ENCODE results near the gene PPARD. TPM values are rescaled to one million over a fixed set of nuclear protein-coding genes. Genes with fewer than 3 reads are reported as not detected.

PPARD gene
- total and polyA plus RNA-seq, 11 donors = 10.0 to 23.8 (median 13.8) TPM

DNA sequence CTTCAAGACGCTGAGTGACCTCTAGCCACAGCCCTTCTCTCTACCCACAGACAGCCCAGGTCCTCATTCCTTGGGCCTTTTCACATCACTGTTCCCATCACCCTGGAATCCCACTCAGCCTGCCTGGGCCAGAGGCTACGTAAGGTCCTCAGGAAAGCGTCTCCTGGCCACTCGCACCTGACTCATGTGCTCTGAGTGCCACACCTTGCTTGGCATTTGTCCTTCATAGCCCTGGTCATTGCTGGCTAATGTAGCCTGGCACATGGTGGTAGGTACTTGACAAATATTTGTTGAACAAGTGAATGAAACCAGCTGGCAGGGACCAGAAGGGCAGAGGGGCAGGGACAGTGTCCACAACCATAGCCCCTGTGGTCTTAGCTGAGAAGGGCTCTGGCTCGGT is 59.2 kb downstream of the PPARD start:
- WGBS, 4 donors = 86 to 97% (median 88%) methylated on average over 5 of the region's 5 CpGs
- H3K9me3 ChIP-seq = no peaks in the 10 kb centered on the region
- H3K4me1 ChIP-seq = peaks cover 0 to 21% (median 5%) of the 10 kb centered on the region in 12 donors
- intact Hi-C loops (cut with DNase I) = no loop called here
- no peak for DNase-seq
- H3K36me3 ChIP-seq = no peaks in the 10 kb centered on the region
- no peaks in the 10 kb centered on the region for H3K27me3 ChIP-seq
- TF ChIP-seq, protein P1, sequence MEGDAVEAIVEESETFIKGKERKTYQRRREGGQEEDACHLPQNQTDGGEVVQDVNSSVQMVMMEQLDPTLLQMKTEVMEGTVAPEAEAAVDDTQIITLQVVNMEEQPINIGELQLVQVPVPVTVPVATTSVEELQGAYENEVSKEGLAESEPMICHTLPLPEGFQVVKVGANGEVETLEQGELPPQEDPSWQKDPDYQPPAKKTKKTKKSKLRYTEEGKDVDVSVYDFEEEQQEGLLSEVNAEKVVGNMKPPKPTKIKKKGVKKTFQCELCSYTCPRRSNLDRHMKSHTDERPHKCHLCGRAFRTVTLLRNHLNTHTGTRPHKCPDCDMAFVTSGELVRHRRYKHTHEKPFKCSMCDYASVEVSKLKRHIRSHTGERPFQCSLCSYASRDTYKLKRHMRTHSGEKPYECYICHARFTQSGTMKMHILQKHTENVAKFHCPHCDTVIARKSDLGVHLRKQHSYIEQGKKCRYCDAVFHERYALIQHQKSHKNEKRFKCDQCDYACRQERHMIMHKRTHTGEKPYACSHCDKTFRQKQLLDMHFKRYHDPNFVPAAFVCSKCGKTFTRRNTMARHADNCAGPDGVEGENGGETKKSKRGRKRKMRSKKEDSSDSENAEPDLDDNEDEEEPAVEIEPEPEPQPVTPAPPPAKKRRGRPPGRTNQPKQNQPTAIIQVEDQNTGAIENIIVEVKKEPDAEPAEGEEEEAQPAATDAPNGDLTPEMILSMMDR (IDR thresholded peaks at IDR 0.05) = no peak
- TF ChIP-seq POLR2A (IDR thresholded peaks at IDR 0.05) = no peak
- H3K4me3 ChIP-seq = no peak overlapping the region
- no peak for ATAC-seq
- H3K27ac ChIP-seq = no peak overlapping the region

DNA sequence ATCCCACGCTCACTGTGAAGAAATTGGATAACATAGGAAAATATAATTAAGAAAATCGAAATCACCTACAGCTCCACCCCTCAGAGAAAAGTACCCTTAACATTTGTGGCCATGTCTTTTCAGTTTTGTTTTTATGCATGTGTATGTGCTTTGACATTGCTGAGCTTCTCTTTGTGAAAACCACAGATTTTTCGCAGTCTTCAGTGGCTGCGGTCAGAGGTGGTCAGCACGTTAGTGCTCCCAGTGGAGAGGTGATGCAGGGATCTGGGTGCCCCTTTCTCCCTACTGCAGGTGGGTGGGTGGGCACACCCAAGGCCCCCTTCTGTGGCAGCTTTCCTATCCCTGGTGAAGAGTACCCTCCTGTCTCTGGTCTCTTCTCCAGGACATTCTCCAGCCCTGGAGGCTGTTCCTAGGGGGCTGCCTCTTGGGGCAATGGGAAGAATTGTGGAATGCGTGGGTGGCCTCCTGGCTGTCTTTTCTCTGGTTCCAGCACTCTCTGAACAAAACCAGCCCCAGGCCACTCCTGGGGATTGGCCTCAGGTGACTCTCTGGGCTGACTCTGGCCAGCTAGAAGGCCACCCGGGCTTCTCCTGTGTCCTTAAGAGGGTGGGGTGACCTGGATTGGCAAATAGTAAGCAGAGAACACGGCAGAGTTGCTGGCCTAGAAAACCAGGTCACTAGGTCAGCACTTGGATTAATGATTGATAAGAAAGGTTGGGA is 59.9 kb downstream of the PPARD start:
- Histone ChIP-seq H3K4me3 (no peak overlapping the region), H3K9me3 (no peaks in the 10 kb centered on the region), H3K36me3 (no peaks in the 10 kb centered on the region), H3K27me3 (no peaks in the 10 kb centered on the region), H3K4me1 (peaks cover 0 to 17% (median 2%) of the 10 kb centered on the region in 12 donors), H3K27ac (no peak overlapping the region)
- ATAC-seq (no peak), DNase-seq (no peak)
- TF ChIP-seq POLR2A (IDR thresholded peaks at IDR 0.05) = no peak
- TF ChIP-seq, protein P1 (IDR thresholded peaks at IDR 0.05) = no peak
- WGBS, 4 donors = 74 to 90% (median 78%) methylated on average over 7 to 8 of the region's 8 CpGs
- intact Hi-C loops (cut with DNase I) = no loop called here

DNA sequence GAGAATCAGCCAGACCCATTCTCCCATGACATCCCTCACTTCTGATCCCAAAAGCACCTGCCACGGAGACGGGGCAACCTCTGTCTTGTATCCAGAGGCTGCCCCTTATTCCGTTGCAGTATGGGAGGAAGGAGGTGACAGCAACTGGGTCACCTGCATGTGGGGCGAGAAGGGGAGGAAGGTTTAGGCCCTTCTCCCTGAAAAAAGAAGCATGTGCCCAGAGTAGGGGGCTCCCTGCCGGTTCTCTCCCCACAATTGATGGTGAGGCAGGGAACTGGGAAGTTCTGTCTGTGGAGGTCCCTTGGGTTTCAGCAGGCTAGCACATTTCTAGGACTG is 60.5 kb downstream of the PPARD start:
- H3K9me3 ChIP-seq = no peaks in the 10 kb centered on the region
- H3K4me3 ChIP-seq = no peak overlapping the region
- peaks cover 0 to 17% (median 2%) of the 10 kb centered on the region in 12 donors for H3K4me1 ChIP-seq
- no peak overlapping the region for H3K27ac ChIP-seq
- H3K36me3 ChIP-seq = no peaks in the 10 kb centered on the region
- H3K27me3 ChIP-seq = no peaks in the 10 kb centered on the region
- no peak for ATAC-seq
- 89 to 94% (median 92%) methylated on average over 4 to 5 of the region's 5 CpGs for WGBS, 4 donors
- no peak for DNase-seq
- intact Hi-C loops (cut with DNase I) = no loop called here
- TF ChIP-seq POLR2A (IDR thresholded peaks at IDR 0.05) = no peak
- TF ChIP-seq, protein P1 (IDR thresholded peaks at IDR 0.05) = no peak

DNA sequence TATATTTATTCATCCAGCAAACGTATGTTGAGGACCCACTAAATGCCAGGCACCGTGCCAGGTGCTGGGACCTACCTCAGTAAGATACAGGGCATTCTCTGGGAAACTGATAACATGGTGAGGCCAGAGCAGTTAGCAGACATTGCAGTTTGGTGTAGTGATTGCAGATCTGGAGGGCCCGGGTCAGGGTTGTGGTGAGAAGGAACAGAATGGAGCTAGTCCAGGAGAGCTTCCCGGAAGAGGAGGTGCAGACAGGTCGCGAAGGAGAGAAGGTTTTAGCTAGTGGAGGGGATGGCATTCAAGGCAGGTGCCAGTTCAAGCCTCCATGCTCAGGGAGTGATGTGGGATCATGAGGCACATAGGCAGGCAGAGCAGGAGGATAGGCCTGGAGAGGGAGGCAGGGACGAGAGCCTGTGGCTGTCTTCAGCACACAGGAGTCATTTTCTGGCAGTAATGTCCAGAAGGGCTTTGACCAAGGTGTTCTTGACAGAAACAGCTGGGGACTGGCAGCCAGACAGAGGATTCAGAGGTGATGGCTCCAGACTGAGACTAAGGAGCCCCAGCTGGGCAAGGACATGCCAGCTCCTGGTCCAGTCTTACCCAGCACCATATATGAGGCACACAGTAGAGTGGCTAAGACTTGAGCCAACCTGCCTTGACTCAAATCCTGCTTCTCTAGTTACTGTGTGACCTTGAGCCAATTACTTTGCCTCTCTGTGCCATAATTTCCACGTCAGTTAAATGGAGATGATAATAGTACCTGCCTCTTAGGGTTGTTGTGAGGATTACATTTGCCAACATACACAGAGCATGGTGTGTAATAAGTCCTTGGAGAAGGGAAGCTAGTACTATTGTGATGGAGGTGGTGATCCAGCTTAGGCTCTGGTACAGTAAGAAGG is 61.4 kb downstream of the PPARD start:
- H3K4me1 ChIP-seq = peaks cover 0 to 17% (median 2%) of the 10 kb centered on the region in 12 donors
- no peaks in the 10 kb centered on the region for H3K36me3 ChIP-seq
- intact Hi-C loops (cut with DNase I) = no loop called here
- H3K27ac ChIP-seq = no peak overlapping the region
- H3K27me3 ChIP-seq = no peaks in the 10 kb centered on the region
- ATAC-seq = no peak
- H3K9me3 ChIP-seq = no peaks in the 10 kb centered on the region
- 84 to 91% (median 87%) methylated on average over 8 of the region's 8 CpGs for WGBS, 4 donors
- no peak for DNase-seq
- no peak overlapping the region for H3K4me3 ChIP-seq
- no peak for TF ChIP-seq POLR2A (IDR thresholded peaks at IDR 0.05)
- TF ChIP-seq, protein P1 (IDR thresholded peaks at IDR 0.05) = no peak
